ENCODE data around the gene SCN9A. TPM values are rescaled to one million over a fixed set of nuclear protein-coding genes. Genes with fewer than 3 reads are reported as not detected.

Gene SCN9A
- total RNA-seq, 2 donors from 2014 or later: 3.8 to 4.5 TPM

DNA sequence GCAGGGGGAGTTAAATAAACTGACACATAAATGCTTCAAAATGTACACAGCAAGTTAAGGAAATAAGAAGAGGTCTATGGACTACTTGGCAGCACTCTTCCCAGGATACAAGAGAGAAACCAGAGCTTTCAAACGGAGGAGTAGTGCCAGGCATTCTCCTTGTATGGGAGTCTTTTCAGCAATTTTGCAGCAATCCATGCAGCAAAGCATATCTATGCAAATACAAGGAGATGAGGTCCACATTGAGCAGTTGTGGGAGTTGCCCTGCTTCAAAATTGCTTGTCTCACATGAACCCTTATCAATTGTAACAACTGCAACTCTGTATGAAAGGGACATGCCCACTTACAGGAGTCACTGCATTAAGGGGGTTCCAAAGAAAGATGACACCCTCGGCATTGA, 37.8 kb downstream of the SCN9A start:
- H3K9me3 ChIP-seq: no peaks in the 10 kb centered on the region
- H3K4me1 ChIP-seq (ENCODE audit: control insufficient read depth in 1 of 2, low read depth in 2 of 2): no peaks in the 10 kb centered on the region
- DNase-seq (ENCODE audit: low spot score): no peak
- no peak overlapping the region for H3K4me3 ChIP-seq
- TF ChIP-seq, protein P1, sequence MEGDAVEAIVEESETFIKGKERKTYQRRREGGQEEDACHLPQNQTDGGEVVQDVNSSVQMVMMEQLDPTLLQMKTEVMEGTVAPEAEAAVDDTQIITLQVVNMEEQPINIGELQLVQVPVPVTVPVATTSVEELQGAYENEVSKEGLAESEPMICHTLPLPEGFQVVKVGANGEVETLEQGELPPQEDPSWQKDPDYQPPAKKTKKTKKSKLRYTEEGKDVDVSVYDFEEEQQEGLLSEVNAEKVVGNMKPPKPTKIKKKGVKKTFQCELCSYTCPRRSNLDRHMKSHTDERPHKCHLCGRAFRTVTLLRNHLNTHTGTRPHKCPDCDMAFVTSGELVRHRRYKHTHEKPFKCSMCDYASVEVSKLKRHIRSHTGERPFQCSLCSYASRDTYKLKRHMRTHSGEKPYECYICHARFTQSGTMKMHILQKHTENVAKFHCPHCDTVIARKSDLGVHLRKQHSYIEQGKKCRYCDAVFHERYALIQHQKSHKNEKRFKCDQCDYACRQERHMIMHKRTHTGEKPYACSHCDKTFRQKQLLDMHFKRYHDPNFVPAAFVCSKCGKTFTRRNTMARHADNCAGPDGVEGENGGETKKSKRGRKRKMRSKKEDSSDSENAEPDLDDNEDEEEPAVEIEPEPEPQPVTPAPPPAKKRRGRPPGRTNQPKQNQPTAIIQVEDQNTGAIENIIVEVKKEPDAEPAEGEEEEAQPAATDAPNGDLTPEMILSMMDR (IDR thresholded peaks at IDR 0.05): no peak
- no peak overlapping the region for H3K27ac ChIP-seq
- no peaks in the 10 kb centered on the region for H3K36me3 ChIP-seq
- no peaks in the 10 kb centered on the region for H3K27me3 ChIP-seq (replicated peaks; ENCODE audit: insufficient read depth)
- no peak for ATAC-seq (ENCODE audit: insufficient number of reproducible peaks, low FRiP score, low read depth)

- DNase-seq (ENCODE audit: low spot score) (no peak), ATAC-seq (ENCODE audit: insufficient number of reproducible peaks, low FRiP score, low read depth) (no peak)
- no peaks in the 10 kb centered on the region for H3K36me3 ChIP-seq
- H3K27ac ChIP-seq: no peak overlapping the region
- H3K4me3 ChIP-seq: no peak overlapping the region
- no peaks in the 10 kb centered on the region for H3K4me1 ChIP-seq (ENCODE audit: control insufficient read depth in 1 of 2, low read depth in 2 of 2)
- TF ChIP-seq, protein P1 (IDR thresholded peaks at IDR 0.05): no peak
- H3K27me3 ChIP-seq (replicated peaks; ENCODE audit: insufficient read depth): no peaks in the 10 kb centered on the region
- H3K9me3 ChIP-seq: no peaks in the 10 kb centered on the region
Measured at GRCh38 chr2:166335284-166335683, 40.5 kb downstream of the SCN9A start.

DNA sequence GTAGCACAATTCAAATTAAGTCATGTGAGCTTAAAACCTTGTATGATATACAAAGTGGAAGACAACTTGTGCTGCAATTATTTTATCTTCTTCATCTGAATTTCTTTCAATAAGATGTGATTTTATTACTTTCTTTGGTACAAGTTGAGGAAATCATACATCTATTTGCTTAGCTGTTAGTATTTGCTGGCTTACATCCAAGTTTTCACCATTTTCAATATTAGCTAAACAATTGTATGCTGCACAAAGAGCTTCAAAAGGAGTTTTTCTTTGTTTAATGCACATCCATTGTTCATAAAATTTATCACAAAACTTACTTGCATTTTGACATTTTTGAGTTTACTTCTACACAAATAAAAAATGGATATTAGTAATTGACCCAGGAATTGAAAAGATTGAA, 40.9 kb downstream of the SCN9A start:
- Histone ChIP-seq H3K4me3 (no peak overlapping the region), H3K27me3 (replicated peaks; ENCODE audit: insufficient read depth) (no peaks in the 10 kb centered on the region), H3K4me1 (ENCODE audit: control insufficient read depth in 1 of 2, low read depth in 2 of 2) (no peaks in the 10 kb centered on the region), H3K9me3 (no peaks in the 10 kb centered on the region), H3K27ac (no peak overlapping the region), H3K36me3 (no peaks in the 10 kb centered on the region)
- ATAC-seq (ENCODE audit: insufficient number of reproducible peaks, low FRiP score, low read depth) (no peak), DNase-seq (ENCODE audit: low spot score) (no peak)
- TF ChIP-seq, protein P1 (IDR thresholded peaks at IDR 0.05): no peak

- ATAC-seq (ENCODE audit: insufficient number of reproducible peaks, low FRiP score, low read depth): no peak
- Histone ChIP-seq H3K27me3 (replicated peaks; ENCODE audit: insufficient read depth) (no peaks in the 10 kb centered on the region), H3K27ac (no peak overlapping the region), H3K4me3 (no peak overlapping the region), H3K4me1 (ENCODE audit: control insufficient read depth in 1 of 2, low read depth in 2 of 2) (no peaks in the 10 kb centered on the region), H3K36me3 (no peaks in the 10 kb centered on the region), H3K9me3 (no peaks in the 10 kb centered on the region)
- DNase-seq (ENCODE audit: low spot score): no peak
- TF ChIP-seq, protein P1 (IDR thresholded peaks at IDR 0.05): no peak
Measured at GRCh38 chr2:166333801-166334200, 41.9 kb downstream of the SCN9A start.

GRCh38 chr2:166332106-166332505, 43.6 kb downstream of the SCN9A start:
- H3K27ac ChIP-seq: no peak overlapping the region
- no peak for ATAC-seq (ENCODE audit: insufficient number of reproducible peaks, low FRiP score, low read depth)
- TF ChIP-seq, protein P1 (IDR thresholded peaks at IDR 0.05): no peak

More at GRCh38 chr2:166332106-166332505, 43.6 kb downstream of the SCN9A start:
- Histone ChIP-seq H3K9me3 (no peaks in the 10 kb centered on the region), H3K4me1 (ENCODE audit: control insufficient read depth in 1 of 2, low read depth in 2 of 2) (no peaks in the 10 kb centered on the region), H3K36me3 (no peaks in the 10 kb centered on the region), H3K27me3 (replicated peaks; ENCODE audit: insufficient read depth) (no peaks in the 10 kb centered on the region), H3K4me3 (no peak overlapping the region)
- DNase-seq (ENCODE audit: low spot score): no peak
